ENCODE measurements around the gene SCLT1. TPM values are rescaled to one million over a fixed set of nuclear protein-coding genes. Genes with fewer than 3 reads are reported as not detected.

The SCLT1 gene
- total RNA-seq, 4 donors from 2014 or later: 5.2 to 26.0 (median 9.0) TPM

DNA sequence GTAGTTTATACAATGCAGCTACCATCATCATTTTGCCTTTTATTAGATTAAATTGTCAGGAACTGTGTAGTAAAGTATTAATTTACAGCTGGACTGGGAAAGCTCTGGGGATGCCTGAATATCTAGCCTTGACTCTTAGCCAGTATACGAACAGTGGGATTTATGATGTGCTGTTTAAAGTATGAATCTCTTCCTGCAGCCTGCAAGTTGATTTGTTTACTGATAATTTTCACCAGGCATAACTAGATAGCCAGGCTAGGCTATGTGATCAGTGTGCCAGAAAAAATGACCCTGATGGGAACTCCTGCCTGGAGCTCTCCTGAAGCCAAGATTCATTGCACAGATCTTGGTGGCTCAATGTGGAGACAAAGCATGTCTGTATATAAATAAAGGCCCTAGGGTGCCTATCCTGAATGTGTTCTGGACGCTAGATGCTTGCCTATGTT is 119.2 kb downstream of the SCLT1 start:
- Histone ChIP-seq H3K9me3 (no peaks in the 10 kb centered on the region), H3K36me3 (no peaks in the 10 kb centered on the region), H3K4me1 (no peaks in the 10 kb centered on the region), H3K27me3 (no peaks in the 10 kb centered on the region), H3K4me3 (no peak overlapping the region), H3K27ac (no peak overlapping the region)
- no peak for ATAC-seq
- WGBS, 2 donors (ENCODE audit: low coverage in 1 of 2): 0 to 26% methylated on average over 2 of the region's 2 CpGs
- TF ChIP-seq, protein P1, sequence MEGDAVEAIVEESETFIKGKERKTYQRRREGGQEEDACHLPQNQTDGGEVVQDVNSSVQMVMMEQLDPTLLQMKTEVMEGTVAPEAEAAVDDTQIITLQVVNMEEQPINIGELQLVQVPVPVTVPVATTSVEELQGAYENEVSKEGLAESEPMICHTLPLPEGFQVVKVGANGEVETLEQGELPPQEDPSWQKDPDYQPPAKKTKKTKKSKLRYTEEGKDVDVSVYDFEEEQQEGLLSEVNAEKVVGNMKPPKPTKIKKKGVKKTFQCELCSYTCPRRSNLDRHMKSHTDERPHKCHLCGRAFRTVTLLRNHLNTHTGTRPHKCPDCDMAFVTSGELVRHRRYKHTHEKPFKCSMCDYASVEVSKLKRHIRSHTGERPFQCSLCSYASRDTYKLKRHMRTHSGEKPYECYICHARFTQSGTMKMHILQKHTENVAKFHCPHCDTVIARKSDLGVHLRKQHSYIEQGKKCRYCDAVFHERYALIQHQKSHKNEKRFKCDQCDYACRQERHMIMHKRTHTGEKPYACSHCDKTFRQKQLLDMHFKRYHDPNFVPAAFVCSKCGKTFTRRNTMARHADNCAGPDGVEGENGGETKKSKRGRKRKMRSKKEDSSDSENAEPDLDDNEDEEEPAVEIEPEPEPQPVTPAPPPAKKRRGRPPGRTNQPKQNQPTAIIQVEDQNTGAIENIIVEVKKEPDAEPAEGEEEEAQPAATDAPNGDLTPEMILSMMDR (IDR thresholded peaks at IDR 0.05): no peak
- TF ChIP-seq POLR2AphosphoS5 (IDR thresholded peaks at IDR 0.05): no peak
- TF ChIP-seq POLR2A (IDR thresholded peaks at IDR 0.05): no peak
- TF ChIP-seq EP300 (IDR thresholded peaks at IDR 0.05): no peak

DNA sequence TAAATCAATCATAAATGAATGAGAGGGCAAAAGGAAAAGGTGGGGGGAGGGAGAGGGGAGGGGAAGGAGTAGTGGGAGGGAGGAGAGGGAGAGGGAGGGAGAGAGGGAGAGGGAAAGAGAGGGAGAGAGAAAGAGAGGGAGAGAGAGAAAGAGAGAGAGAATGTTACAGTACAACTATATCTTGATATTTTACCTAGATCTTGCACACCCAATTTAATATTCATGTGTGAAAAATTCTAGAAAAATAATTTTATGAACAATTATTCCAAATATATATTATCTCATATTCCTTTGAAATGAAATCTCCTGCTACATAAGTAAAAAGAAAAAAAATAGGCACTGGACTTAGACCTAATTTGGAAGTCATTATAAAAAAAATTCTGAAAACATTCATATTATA is 120.0 kb downstream of the SCLT1 start:
- no peaks in the 10 kb centered on the region for H3K9me3 ChIP-seq
- peaks cover 0 to 7% of the 10 kb centered on the region in 2 donors for H3K36me3 ChIP-seq
- TF ChIP-seq POLR2AphosphoS5 (IDR thresholded peaks at IDR 0.05) (no peak), EP300 (IDR thresholded peaks at IDR 0.05) (no peak)
- no peaks in the 10 kb centered on the region for H3K27me3 ChIP-seq
- no peak overlapping the region for H3K4me3 ChIP-seq
- no peak overlapping the region for H3K27ac ChIP-seq
- H3K4me1 ChIP-seq: no peaks in the 10 kb centered on the region
- ATAC-seq: no peak

DNA sequence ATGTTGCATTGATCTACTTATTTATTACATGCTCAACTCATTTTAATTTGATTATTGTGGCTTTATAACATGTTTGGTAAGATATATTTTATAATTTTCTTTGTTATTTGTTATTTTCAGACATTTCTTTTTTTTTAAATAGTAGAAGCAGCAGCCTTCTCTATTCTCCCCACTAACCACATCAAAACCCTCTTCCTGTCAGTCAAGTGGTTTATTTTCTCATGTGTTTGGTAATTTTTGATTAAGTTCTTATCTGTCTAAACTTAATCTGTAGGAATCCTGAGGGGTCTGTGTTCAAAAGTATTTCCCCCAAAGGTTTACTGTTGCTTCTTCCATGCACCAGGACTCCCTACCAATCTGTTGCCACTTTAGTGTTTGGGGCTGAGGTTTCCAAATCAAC is 131.9 kb downstream of the SCLT1 start:
- peaks cover 0 to 3% of the 10 kb centered on the region in 2 donors for H3K36me3 ChIP-seq
- H3K27me3 ChIP-seq: no peaks in the 10 kb centered on the region
- no peaks in the 10 kb centered on the region for H3K4me1 ChIP-seq
- no peak overlapping the region for H3K4me3 ChIP-seq
- no peak overlapping the region for H3K27ac ChIP-seq
- H3K9me3 ChIP-seq: no peaks in the 10 kb centered on the region
- TF ChIP-seq EP300 (IDR thresholded peaks at IDR 0.05) (no peak), POLR2AphosphoS5 (IDR thresholded peaks at IDR 0.05) (no peak), POLR2A (IDR thresholded peaks at IDR 0.05) (no peak)
- TF ChIP-seq, protein P1 (IDR thresholded peaks at IDR 0.05): no peak
- no peak for ATAC-seq

DNA sequence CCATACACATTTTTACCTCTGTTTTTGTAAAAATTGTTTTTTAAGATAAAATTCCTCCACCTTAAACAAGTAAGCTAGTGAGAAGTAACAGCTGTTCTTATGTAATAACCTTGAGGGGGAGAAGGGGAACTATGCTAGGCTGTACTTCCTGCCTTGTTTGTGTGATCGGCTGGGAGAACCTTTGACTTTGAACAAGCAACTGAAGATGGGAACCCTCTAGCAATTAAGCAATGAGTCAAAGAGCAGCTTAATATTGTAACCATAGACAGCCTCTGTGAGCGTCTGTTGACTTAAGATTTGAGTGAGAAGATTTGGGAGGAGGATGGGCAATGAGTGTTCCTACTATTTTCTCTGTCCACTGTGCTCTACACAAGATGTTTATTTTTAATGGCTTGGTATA is 135.1 kb downstream of the SCLT1 start:
- H3K4me1 ChIP-seq: no peaks in the 10 kb centered on the region
- peaks cover 0 to 3% of the 10 kb centered on the region in 2 donors for H3K36me3 ChIP-seq
- no peak overlapping the region for H3K4me3 ChIP-seq
- no peak for ATAC-seq
- TF ChIP-seq POLR2AphosphoS5 (IDR thresholded peaks at IDR 0.05) (no peak), EP300 (IDR thresholded peaks at IDR 0.05) (no peak), POLR2A (IDR thresholded peaks at IDR 0.05) (no peak)
- TF ChIP-seq, protein P1 (IDR thresholded peaks at IDR 0.05): no peak
- H3K9me3 ChIP-seq: no peaks in the 10 kb centered on the region
- no peak overlapping the region for H3K27ac ChIP-seq
- no peaks in the 10 kb centered on the region for H3K27me3 ChIP-seq
- WGBS, 2 donors (ENCODE audit: low coverage in 1 of 2): 71 to 75% methylated on average over 2 of the region's 2 CpGs

DNA sequence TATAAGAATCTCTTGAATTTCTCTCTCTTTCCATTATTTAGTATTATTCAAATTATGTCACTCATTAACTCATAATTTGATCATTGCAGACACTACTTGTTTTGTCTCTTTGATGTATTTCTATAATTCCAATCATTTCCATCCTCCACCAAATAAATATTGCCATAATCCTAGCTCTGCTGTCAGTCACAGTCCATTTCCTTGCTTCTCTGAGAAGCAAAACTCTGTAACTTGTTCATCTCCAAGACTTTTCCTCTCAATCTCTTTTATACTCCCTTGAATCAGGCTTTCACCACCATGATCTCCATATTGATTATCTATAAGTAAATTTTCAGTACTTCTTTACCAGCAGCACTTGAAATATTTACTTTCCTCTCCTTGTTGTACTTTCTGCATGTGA is 135.9 kb downstream of the SCLT1 start:
- TF ChIP-seq POLR2A (IDR thresholded peaks at IDR 0.05): no peak
- TF ChIP-seq, protein P1 (IDR thresholded peaks at IDR 0.05): no peak
- no peaks in the 10 kb centered on the region for H3K4me1 ChIP-seq
- no peak overlapping the region for H3K4me3 ChIP-seq
- no peaks in the 10 kb centered on the region for H3K9me3 ChIP-seq
- ATAC-seq: no peak
- H3K36me3 ChIP-seq: peaks cover 0 to 3% of the 10 kb centered on the region in 2 donors
- H3K27me3 ChIP-seq: no peaks in the 10 kb centered on the region
- no peak overlapping the region for H3K27ac ChIP-seq

DNA sequence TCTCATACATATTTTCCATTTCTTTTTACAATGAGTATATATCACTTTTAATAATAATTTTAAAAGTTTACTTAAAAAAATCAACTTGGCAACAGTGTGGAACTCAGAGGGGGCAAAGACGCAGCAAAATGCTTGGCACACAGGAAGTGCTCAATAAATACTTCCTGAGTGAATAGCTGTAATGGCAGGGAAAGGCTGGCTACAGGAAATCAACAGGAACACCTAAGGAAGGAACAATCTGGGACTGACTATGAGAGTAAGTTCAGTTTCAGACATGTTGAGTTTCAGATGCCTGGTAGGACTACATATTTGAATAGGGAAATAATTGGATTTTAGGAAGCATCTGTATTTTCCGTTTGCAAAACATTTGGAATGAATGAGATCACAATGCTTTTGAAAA is 137.6 kb downstream of the SCLT1 start:
- Histone ChIP-seq H3K9me3 (no peaks in the 10 kb centered on the region), H3K36me3 (peaks cover 0 to 3% of the 10 kb centered on the region in 2 donors), H3K4me1 (no peaks in the 10 kb centered on the region), H3K27me3 (no peaks in the 10 kb centered on the region), H3K4me3 (no peak overlapping the region), H3K27ac (no peak overlapping the region)
- no peak for TF ChIP-seq POLR2AphosphoS5 (IDR thresholded peaks at IDR 0.05)
- TF ChIP-seq, protein P1 (IDR thresholded peaks at IDR 0.05): no peak
- TF ChIP-seq EP300 (IDR thresholded peaks at IDR 0.05): no peak
- no peak for TF ChIP-seq POLR2A (IDR thresholded peaks at IDR 0.05)
- 42 to 53% methylated on average over 2 of the region's 2 CpGs for WGBS, 2 donors (ENCODE audit: low coverage in 1 of 2)
- no peak for ATAC-seq

Data from gastroesophageal sphincter (tissue), 4 donors.